Measurements from ENCODE around the gene SGF29.
"Not testable (repeated sequence)": the region's sequence is repeated elsewhere in the genome, so short reads cannot be mapped to it uniquely, and the experiment has no call there.

The SGF29 gene

GRCh38 chr16:28534542-28535373, 19.0 kb upstream of the SGF29 start:
- DNase-seq = no peak

- DNase-seq = peak in 2 of 3 experiments; percentile 23 to 46
Observed at GRCh38 chr16:28537076-28537475, 16.6 kb upstream of the SGF29 start.

- no peak for DNase-seq
Observed at GRCh38 chr16:28537964-28538732, 15.6 kb upstream of the SGF29 start.

- DNase-seq = no peak
Observed at GRCh38 chr16:28538733-28539596, 14.8 kb upstream of the SGF29 start, which contains the start of gene NUPR1. Gene NUPR1 (minus strand): TSS chr16:28538974. CDS start chr16:28538907, 67 bp downstream.

- DNase-seq = no peak
Observed at GRCh38 chr16:28540346-28540745, 13.4 kb upstream of the SGF29 start.

GRCh38 chr16:28542646-28543045, 11.1 kb upstream of the SGF29 start:
- no peak for DNase-seq

- peak; percentile 31 to 70 (median 33) for DNase-seq
Observed at GRCh38 chr16:28543072-28543471, 10.6 kb upstream of the SGF29 start.

GRCh38 chr16:28544998-28545397, 8.7 kb upstream of the SGF29 start:
- DNase-seq = no peak

- not testable (repeated sequence) for DNase-seq
Observed at GRCh38 chr16:28545964-28546363, 7.8 kb upstream of the SGF29 start.

GRCh38 chr16:28546626-28547025, 7.1 kb upstream of the SGF29 start:
- no peak for DNase-seq

- DNase-seq = no peak
Observed at GRCh38 chr16:28548306-28548802, 5.4 kb upstream of the SGF29 start.

- peak in 1 of 3 experiments; percentile 15 for DNase-seq
Observed at GRCh38 chr16:28549301-28549899, 4.3 kb upstream of the SGF29 start.

- DNase-seq = no peak
Observed at GRCh38 chr16:28554634-28555423, 1.1 kb downstream of the SGF29 start.

GRCh38 chr16:28555561-28555960, 1.8 kb downstream of the SGF29 start:
- no peak for DNase-seq

GRCh38 chr16:28556914-28557320, 3.2 kb downstream of the SGF29 start:
- DNase-seq = no peak

GRCh38 chr16:28558456-28558855, 4.7 kb downstream of the SGF29 start:
- DNase-seq = no peak

GRCh38 chr16:28561557-28562187, 8.0 kb downstream of the SGF29 start:
- DNase-seq = no peak

GRCh38 chr16:28562199-28562598, 8.5 kb downstream of the SGF29 start:
- no peak for DNase-seq

GRCh38 chr16:28563218-28563617, 9.5 kb downstream of the SGF29 start:
- DNase-seq = no peak

- not testable (repeated sequence) for DNase-seq
Observed at GRCh38 chr16:28566233-28566925, 12.7 kb downstream of the SGF29 start.

Data from NCI-H1417 (cell line).